KMS-11 (cell line): ENCODE data around the gene EPB42.

Experiments used
- H2AFZ ChIP-seq: fragments of 200-600 bp; sonication (generic); 2 replicates; pipeline ENCODE4 v1.6.1; 2016; ENCODE audit warnings: antibody characterized with exemption, mixed run types, low read depth
- H3K27ac ChIP-seq: fragments of 200-600 bp; sonication (generic); 2 replicates; pipeline ENCODE4 v1.6.1; 2016; ENCODE audit warnings: mild to moderate bottlenecking, mixed run types
- H3K27me3 ChIP-seq: fragments of 200-600 bp; sonication (generic); 2 replicates; pipeline ENCODE4 v1.6.1; 2017; ENCODE audit warnings: mild to moderate bottlenecking, low read depth, mixed run types, moderate library complexity; ENCODE audit not compliant: insufficient read depth
- H3K36me3 ChIP-seq: fragments of 200-600 bp; sonication (generic); 2 replicates; pipeline ENCODE4 v1.6.1; 2017; ENCODE audit warnings: mild to moderate bottlenecking, mixed run types; ENCODE audit not compliant: insufficient read depth
- H3K4me1 ChIP-seq: fragments of 200-600 bp; sonication (generic); 2 replicates; pipeline ENCODE4 v1.6.1; 2016; ENCODE audit warnings: mild to moderate bottlenecking, low read depth, mixed run types; ENCODE audit not compliant: poor library complexity, severe bottlenecking
- H3K4me2 ChIP-seq: fragments of 200-600 bp; sonication (generic); 2 replicates; pipeline ENCODE4 v1.7.0; 2016; ENCODE audit warnings: mild to moderate bottlenecking, mixed run types
- H3K4me3 ChIP-seq: fragments of 200-600 bp; sonication (generic); IDR thresholded peaks from 2 replicates; pipeline ENCODE4 v1.6.1; 2017; ENCODE audit warnings: low read depth, low read length, mixed read lengths; ENCODE audit not compliant: insufficient read depth
- H3K79me2 ChIP-seq: fragments of 200-600 bp; sonication (generic); 2 replicates; pipeline ENCODE4 v1.6.1; 2016; ENCODE audit warnings: low read depth, mixed run types; ENCODE audit not compliant: insufficient read depth
- H3K9ac ChIP-seq: fragments of 200-600 bp; sonication (generic); 2 replicates; pipeline ENCODE4 v1.6.1; 2016; ENCODE audit warnings: mild to moderate bottlenecking, mixed run types
- H4K20me1 ChIP-seq: fragments of 200-600 bp; sonication (generic); 2 replicates; pipeline ENCODE4 v1.6.1; 2016; ENCODE audit warnings: mild to moderate bottlenecking, mixed run types; ENCODE audit not compliant: insufficient read depth
- TF ChIP-seq, protein P1 (sequence below): fragments of 200-600 bp; sonication (generic); conservative IDR thresholded peaks from 2 replicates; pipeline ENCODE4 v1.6.1; 2017; ENCODE audit warnings: low read depth, mild to moderate bottlenecking, antibody characterized with exemption, low read length, moderate library complexity, mixed read lengths

Gene EPB42

DNA sequence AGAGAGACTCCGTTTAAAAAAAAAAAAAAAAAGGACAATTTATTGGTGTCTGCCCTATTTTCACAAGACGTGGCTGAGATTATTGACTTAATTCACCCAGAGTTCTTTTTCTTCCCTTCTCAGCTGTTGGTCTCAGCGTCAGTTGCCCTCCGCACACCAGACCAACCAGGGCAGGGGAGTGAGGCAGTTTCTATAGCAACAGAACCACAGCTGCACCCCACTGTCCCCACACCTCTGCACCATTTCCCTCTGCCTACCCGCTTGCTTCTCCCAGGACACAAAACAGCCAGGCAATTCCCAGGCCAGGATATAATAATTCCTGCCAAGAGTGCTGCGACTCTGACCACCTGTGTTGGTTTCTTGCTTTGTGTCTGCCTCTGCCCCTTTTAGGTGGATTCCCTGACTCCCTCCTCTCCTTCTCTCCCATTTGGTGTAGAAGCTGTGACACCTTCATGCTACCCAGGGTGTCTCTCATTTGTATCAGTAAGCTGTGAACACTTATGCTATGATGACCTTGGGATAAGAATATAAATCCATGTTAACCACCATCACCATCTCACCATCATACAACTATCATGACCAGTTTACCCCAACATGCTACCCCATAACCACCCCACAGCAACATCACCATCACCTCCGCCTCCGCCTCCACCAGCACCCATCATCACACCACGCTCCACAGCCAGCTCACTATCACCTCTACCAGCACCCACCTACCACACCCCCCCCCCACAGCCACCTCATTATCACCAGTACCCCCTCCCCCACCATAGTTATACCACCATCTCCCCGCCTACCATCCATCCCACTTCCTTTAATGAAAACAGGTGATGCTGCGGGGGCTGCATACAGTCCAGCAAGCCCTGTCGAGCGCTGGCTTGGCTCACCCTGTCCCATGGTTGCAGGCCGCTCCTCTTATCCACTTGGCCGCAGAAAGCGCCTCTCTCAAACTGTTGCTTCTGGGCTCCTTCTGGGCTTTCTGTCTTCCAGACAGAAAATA, 589 bp downstream of the EPB42 start:
- Histone ChIP-seq H4K20me1 (no peaks in the 10 kb centered on the region), H3K4me3 (no peak overlapping the region), H3K27me3 (no peaks in the 10 kb centered on the region), H3K79me2 (no peaks in the 10 kb centered on the region), H2AFZ (no peak overlapping the region), H3K27ac (no peak overlapping the region), H3K36me3 (no peaks in the 10 kb centered on the region), H3K4me1 (no peaks in the 10 kb centered on the region), H3K9ac (no peak overlapping the region), H3K4me2 (no peak overlapping the region)
- TF ChIP-seq, protein P1, sequence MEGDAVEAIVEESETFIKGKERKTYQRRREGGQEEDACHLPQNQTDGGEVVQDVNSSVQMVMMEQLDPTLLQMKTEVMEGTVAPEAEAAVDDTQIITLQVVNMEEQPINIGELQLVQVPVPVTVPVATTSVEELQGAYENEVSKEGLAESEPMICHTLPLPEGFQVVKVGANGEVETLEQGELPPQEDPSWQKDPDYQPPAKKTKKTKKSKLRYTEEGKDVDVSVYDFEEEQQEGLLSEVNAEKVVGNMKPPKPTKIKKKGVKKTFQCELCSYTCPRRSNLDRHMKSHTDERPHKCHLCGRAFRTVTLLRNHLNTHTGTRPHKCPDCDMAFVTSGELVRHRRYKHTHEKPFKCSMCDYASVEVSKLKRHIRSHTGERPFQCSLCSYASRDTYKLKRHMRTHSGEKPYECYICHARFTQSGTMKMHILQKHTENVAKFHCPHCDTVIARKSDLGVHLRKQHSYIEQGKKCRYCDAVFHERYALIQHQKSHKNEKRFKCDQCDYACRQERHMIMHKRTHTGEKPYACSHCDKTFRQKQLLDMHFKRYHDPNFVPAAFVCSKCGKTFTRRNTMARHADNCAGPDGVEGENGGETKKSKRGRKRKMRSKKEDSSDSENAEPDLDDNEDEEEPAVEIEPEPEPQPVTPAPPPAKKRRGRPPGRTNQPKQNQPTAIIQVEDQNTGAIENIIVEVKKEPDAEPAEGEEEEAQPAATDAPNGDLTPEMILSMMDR = no peak

- Histone ChIP-seq H2AFZ (no peak overlapping the region), H3K4me2 (no peak overlapping the region), H3K4me1 (no peaks in the 10 kb centered on the region), H4K20me1 (no peaks in the 10 kb centered on the region), H3K36me3 (no peaks in the 10 kb centered on the region), H3K9ac (no peak overlapping the region), H3K79me2 (no peaks in the 10 kb centered on the region), H3K4me3 (no peak overlapping the region), H3K27ac (no peak overlapping the region), H3K27me3 (no peaks in the 10 kb centered on the region)
- TF ChIP-seq, protein P1 = no peak
Measured at GRCh38 chr15:43218908-43219706, 1.7 kb downstream of the EPB42 start.

GRCh38 chr15:43215961-43216360, 4.9 kb downstream of the EPB42 start:
- TF ChIP-seq, protein P1 = no peak
- Histone ChIP-seq H3K79me2 (no peaks in the 10 kb centered on the region), H3K27me3 (no peaks in the 10 kb centered on the region), H3K9ac (no peak overlapping the region), H2AFZ (no peak overlapping the region), H3K4me2 (no peak overlapping the region), H3K27ac (no peak overlapping the region), H3K4me3 (no peak overlapping the region), H4K20me1 (no peaks in the 10 kb centered on the region), H3K4me1 (no peaks in the 10 kb centered on the region), H3K36me3 (no peaks in the 10 kb centered on the region)

- Histone ChIP-seq H3K4me2 (no peak overlapping the region), H3K9ac (no peak overlapping the region)
- TF ChIP-seq, protein P1 = no peak
Measured at GRCh38 chr15:43214592-43215295, 6.1 kb downstream of the EPB42 start.

More at GRCh38 chr15:43214592-43215295, 6.1 kb downstream of the EPB42 start:
- H3K4me3 ChIP-seq = no peak overlapping the region
- no peaks in the 10 kb centered on the region for H3K4me1 ChIP-seq
- H3K36me3 ChIP-seq = no peaks in the 10 kb centered on the region
- no peaks in the 10 kb centered on the region for H3K79me2 ChIP-seq
- no peak overlapping the region for H2AFZ ChIP-seq
- no peak overlapping the region for H3K27ac ChIP-seq
- H3K27me3 ChIP-seq = no peaks in the 10 kb centered on the region
- no peaks in the 10 kb centered on the region for H4K20me1 ChIP-seq
